Ovary (tissue), 3 donors: ENCODE measurements around the gene GPATCH8.

Experiments
- EP300 ChIP-seq: sonication (generic); formaldehyde crosslinking; IDR thresholded peaks from one replicate; pipeline ENCODE4 v1.6.1; 2017; ENCODE audit warnings: antibody characterized with exemption
- POLR2A ChIP-seq: fragments of 450-650 bp; IDR thresholded peaks from one replicate; pipeline ENCODE4 v1.6.1; 2017; ENCODE audit warnings: antibody characterized with exemption, mild to moderate bottlenecking, moderate library complexity
- TF ChIP-seq, protein P1 (sequence below), 3 donors: fragments of 450-650 bp in 2 of 3; fragments of 200-600 bp in 1 of 3; IDR thresholded peaks; one replicate each; pipeline versions ENCODE4 v1.5.1 to v1.8.0; 2016 to 2022; ENCODE audit warnings: antibody characterized with exemption in 3 of 3, mild to moderate bottlenecking in 1 of 3
- donor health status: DM: no; HTN: no; CAD: no.

DNA sequence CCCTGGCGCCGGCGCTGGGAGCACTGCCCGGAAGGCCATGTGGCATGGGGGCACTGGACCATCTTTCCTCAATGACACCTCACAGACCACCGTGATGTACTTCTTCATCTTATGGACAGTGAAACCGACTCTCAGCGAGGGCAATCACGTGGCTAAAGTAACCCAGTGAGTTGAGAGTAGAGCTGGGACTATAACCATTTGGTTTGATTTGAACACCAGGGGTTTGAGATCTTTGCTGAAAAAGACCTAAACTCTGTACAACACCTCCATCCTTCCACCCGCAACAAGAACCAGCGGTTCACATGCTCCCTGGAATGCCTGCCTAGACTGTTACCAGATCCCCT lies 117.1 kb downstream of the GPATCH8 start:
- TF ChIP-seq EP300 (no peak), POLR2A (no peak)
- TF ChIP-seq, protein P1, sequence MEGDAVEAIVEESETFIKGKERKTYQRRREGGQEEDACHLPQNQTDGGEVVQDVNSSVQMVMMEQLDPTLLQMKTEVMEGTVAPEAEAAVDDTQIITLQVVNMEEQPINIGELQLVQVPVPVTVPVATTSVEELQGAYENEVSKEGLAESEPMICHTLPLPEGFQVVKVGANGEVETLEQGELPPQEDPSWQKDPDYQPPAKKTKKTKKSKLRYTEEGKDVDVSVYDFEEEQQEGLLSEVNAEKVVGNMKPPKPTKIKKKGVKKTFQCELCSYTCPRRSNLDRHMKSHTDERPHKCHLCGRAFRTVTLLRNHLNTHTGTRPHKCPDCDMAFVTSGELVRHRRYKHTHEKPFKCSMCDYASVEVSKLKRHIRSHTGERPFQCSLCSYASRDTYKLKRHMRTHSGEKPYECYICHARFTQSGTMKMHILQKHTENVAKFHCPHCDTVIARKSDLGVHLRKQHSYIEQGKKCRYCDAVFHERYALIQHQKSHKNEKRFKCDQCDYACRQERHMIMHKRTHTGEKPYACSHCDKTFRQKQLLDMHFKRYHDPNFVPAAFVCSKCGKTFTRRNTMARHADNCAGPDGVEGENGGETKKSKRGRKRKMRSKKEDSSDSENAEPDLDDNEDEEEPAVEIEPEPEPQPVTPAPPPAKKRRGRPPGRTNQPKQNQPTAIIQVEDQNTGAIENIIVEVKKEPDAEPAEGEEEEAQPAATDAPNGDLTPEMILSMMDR (IDR thresholded peaks at IDR 0.05): no peak
